ENCODE results near the gene AFG3L2.

Gene AFG3L2

DNA sequence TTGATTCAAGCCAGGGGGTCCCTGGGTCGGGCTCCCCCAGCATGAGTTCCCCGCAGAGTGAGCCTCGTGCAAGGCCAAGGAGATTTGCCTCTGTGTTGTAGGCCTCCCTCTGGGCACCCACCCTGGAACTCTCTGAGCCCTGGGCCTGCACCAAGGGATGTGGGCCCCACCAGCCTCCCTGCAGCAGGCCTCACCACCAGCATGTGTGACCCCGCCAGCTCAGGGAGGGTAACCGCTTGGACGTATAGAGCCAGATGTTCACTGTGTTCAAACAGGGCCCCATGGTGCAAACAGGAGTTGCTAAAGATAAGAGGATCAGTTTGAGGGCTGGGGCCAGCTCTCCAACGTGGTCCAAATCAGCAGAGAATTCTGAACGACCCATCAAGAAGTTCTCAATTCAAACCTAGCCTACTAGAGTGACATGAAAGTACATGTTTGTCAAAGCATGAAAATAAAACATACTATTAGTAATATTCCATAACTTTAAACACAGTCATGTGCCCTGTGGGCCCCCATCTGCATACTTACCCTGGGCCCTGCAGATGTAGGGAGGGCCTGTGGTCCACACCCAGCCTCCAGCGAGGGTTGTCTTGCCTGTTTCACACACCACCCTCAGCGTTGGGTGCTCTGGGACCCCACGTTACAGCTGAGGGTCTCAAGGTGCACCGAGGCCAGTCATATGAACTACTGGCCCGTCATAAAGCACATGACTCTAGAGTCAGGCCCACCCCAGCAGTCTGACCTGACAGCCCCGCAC is 74.5 kb downstream of the AFG3L2 start:
- Histone ChIP-seq H3K4me3 (ENCODE audit: low read depth, low read length, poor library complexity, severe bottlenecking) (no peak overlapping the region), H3F3A (ENCODE audit: insufficient read depth, low read length) (no peaks in the 10 kb centered on the region), H3K9me2 (ENCODE audit: low read depth, low read length) (no peaks in the 10 kb centered on the region), H3K9ac (ENCODE audit: low read length) (no peak overlapping the region), H4K20me1 (ENCODE audit: insufficient read depth, low read length) (no peaks in the 10 kb centered on the region), H3K79me2 (ENCODE audit: insufficient read depth, low read length) (no peaks in the 10 kb centered on the region), H3K9me3 (ENCODE audit: low read length) (no peaks in the 10 kb centered on the region), H2AFZ (ENCODE audit: low read length) (no peak overlapping the region), H3K36me3 (ENCODE audit: insufficient read depth, low read length) (no peaks in the 10 kb centered on the region), H3K4me1 (ENCODE audit: insufficient read depth, low read length, severe bottlenecking) (no peaks in the 10 kb centered on the region), H3K4me2 (ENCODE audit: low read length) (no peak overlapping the region), H3K27ac (ENCODE audit: low read depth, low read length, poor library complexity, severe bottlenecking) (no peak overlapping the region), H3K27me3 (ENCODE audit: insufficient read depth, low read length) (peaks cover 16% of the 10 kb centered on the region)
- TF ChIP-seq CTCF (IDR thresholded peaks at IDR 0.05; ENCODE audit: low read length): no peak
- TF ChIP-seq EZH2 (IDR thresholded peaks at IDR 0.05; ENCODE audit: borderline replicate concordance, low read length): no peak

DNA sequence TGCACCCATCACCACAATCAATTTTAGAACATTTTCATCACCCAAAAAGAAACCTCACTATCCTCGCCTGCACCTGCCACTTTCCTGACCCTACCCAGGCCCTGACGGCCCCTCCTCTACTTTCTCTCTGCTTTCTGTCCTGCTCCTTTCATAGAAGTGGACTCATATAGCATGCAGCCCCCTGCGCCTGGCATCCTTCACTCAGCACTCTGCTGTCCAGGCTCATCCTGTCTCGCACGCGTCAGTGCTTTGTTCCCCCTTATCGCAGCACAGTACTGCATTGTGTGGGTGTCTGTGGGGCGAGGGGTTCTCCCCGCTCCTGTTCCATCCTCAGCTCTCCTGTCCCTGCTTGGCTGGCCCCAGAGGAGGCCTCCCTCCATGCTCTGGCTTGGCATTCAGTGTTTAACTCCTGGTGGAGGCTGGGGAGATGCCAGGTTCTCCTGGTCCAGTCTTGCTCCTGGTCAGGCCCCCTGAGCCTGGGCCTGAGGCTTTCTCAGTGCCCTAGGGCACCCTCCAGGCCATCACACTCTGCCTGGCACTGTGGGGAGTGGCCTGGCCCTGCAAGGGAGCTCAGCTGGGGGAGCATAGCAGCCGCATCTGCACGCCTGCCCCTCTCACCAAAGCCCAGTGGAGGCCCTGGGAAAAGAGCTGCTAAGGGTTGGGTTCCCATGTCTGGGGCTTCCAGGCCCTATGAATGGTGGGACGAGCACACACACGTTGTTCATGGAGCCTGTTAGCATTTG is 75.6 kb downstream of the AFG3L2 start:
- Histone ChIP-seq H3K27ac (ENCODE audit: low read depth, low read length, poor library complexity, severe bottlenecking) (no peak overlapping the region), H3K4me2 (ENCODE audit: low read length) (no peak overlapping the region), H3K9ac (ENCODE audit: low read length) (no peak overlapping the region)

GRCh38 chr18:12299862-12300261 is 77.2 kb downstream of the AFG3L2 start:
- Histone ChIP-seq H3K36me3 (ENCODE audit: insufficient read depth, low read length) (no peaks in the 10 kb centered on the region), H2AFZ (ENCODE audit: low read length) (no peak overlapping the region), H3K79me2 (ENCODE audit: insufficient read depth, low read length) (no peaks in the 10 kb centered on the region), H3K4me2 (ENCODE audit: low read length) (no peak overlapping the region), H3K9me2 (ENCODE audit: low read depth, low read length) (no peaks in the 10 kb centered on the region), H3K9me3 (ENCODE audit: low read length) (no peaks in the 10 kb centered on the region), H3K27me3 (ENCODE audit: insufficient read depth, low read length) (peaks cover 5% of the 10 kb centered on the region), H4K20me1 (ENCODE audit: insufficient read depth, low read length) (no peaks in the 10 kb centered on the region), H3K4me1 (ENCODE audit: insufficient read depth, low read length, severe bottlenecking) (no peaks in the 10 kb centered on the region), H3K9ac (ENCODE audit: low read length) (no peak overlapping the region), H3K4me3 (ENCODE audit: low read depth, low read length, poor library complexity, severe bottlenecking) (no peak overlapping the region), H3K27ac (ENCODE audit: low read depth, low read length, poor library complexity, severe bottlenecking) (no peak overlapping the region), H3F3A (ENCODE audit: insufficient read depth, low read length) (no peaks in the 10 kb centered on the region)
- TF ChIP-seq EZH2 (IDR thresholded peaks at IDR 0.05; ENCODE audit: borderline replicate concordance, low read length): no peak
- no peak for TF ChIP-seq CTCF (IDR thresholded peaks at IDR 0.05; ENCODE audit: low read length)

More for the DNA sequence above, 75.6 kb downstream of the AFG3L2 start:
- Histone ChIP-seq H3K4me1 (ENCODE audit: insufficient read depth, low read length, severe bottlenecking) (no peaks in the 10 kb centered on the region), H3K27me3 (ENCODE audit: insufficient read depth, low read length) (peaks cover 5% of the 10 kb centered on the region), H2AFZ (ENCODE audit: low read length) (no peak overlapping the region), H3K36me3 (ENCODE audit: insufficient read depth, low read length) (no peaks in the 10 kb centered on the region), H3F3A (ENCODE audit: insufficient read depth, low read length) (no peaks in the 10 kb centered on the region), H3K79me2 (ENCODE audit: insufficient read depth, low read length) (no peaks in the 10 kb centered on the region), H3K9me2 (ENCODE audit: low read depth, low read length) (no peaks in the 10 kb centered on the region), H4K20me1 (ENCODE audit: insufficient read depth, low read length) (no peaks in the 10 kb centered on the region), H3K9me3 (ENCODE audit: low read length) (no peaks in the 10 kb centered on the region), H3K4me3 (ENCODE audit: low read depth, low read length, poor library complexity, severe bottlenecking) (no peak overlapping the region)
- TF ChIP-seq CTCF (IDR thresholded peaks at IDR 0.05; ENCODE audit: low read length): no peak
- TF ChIP-seq EZH2 (IDR thresholded peaks at IDR 0.05; ENCODE audit: borderline replicate concordance, low read length): no peak

All from OCI-LY1 (cell line).